CD4-positive, alpha-beta T cell treated with Interleukin-17A for 1 hour (primary cell): ENCODE results near the gene GLB1L3.
"Not testable (repeated sequence)": the region's sequence is repeated elsewhere in the genome, so short reads cannot be mapped to it uniquely, and the experiment has no call there.

Source experiments
- DNase-seq: peaks from one replicate; pipeline ENCODE4 v3.0.0-alpha.2; 2020

The GLB1L3 gene

GRCh38 chr11:134252346-134253187 is 23.6 kb upstream of the GLB1L3 start:
- DNase-seq = no peak

- peak; percentile 96 for DNase-seq
Observed at GRCh38 chr11:134253188-134253993, 22.8 kb upstream of the GLB1L3 start, which contains the start of the genes ACAD8 and THYN1. ACAD8 (plus strand) TSS chr11:134253568; CDS start chr11:134253601, 33 bp downstream. THYN1 (minus strand) TSS chr11:134253352; CDS start chr11:134252882, 470 bp downstream.

GRCh38 chr11:134254433-134255183 is 21.6 kb upstream of the GLB1L3 start:
- DNase-seq = no peak

GRCh38 chr11:134255184-134255561 is 21.0 kb upstream of the GLB1L3 start:
- not testable (repeated sequence) for DNase-seq

GRCh38 chr11:134257101-134257500 is 19.1 kb upstream of the GLB1L3 start:
- DNase-seq = no peak

- no peak for DNase-seq
Observed at GRCh38 chr11:134258577-134258976, 17.6 kb upstream of the GLB1L3 start.

- no peak for DNase-seq
Observed at GRCh38 chr11:134260503-134260902, 15.7 kb upstream of the GLB1L3 start.

GRCh38 chr11:134260983-134261382 is 15.2 kb upstream of the GLB1L3 start:
- DNase-seq = no peak

GRCh38 chr11:134261626-134262488 is 14.3 kb upstream of the GLB1L3 start:
- DNase-seq = peak; percentile 58

GRCh38 chr11:134264966-134265764 is 11.0 kb upstream of the GLB1L3 start:
- DNase-seq = no peak

- DNase-seq = no peak
Observed at GRCh38 chr11:134266440-134266839, 9.7 kb upstream of the GLB1L3 start.

GRCh38 chr11:134266841-134267251 is 9.3 kb upstream of the GLB1L3 start:
- no peak for DNase-seq

- DNase-seq = no peak
Observed at GRCh38 chr11:134267461-134267860, 8.7 kb upstream of the GLB1L3 start.

GRCh38 chr11:134267966-134268365 is 8.2 kb upstream of the GLB1L3 start:
- DNase-seq = no peak

GRCh38 chr11:134270250-134270714 is 5.9 kb upstream of the GLB1L3 start:
- DNase-seq = peak; percentile 60

GRCh38 chr11:134271978-134272377 is 4.2 kb upstream of the GLB1L3 start:
- no peak for DNase-seq

- DNase-seq = no peak
Observed at GRCh38 chr11:134272381-134273316, 3.5 kb upstream of the GLB1L3 start.

GRCh38 chr11:134273317-134273712 is 2.9 kb upstream of the GLB1L3 start:
- DNase-seq = no peak

GRCh38 chr11:134275188-134275533 is 1.0 kb upstream of the GLB1L3 start:
- DNase-seq = no peak
